GM18499 (cell line): Measurements from ENCODE around the gene MACROH2A1.

Experiments
- ATAC-seq: cut with Tn5 transposase; IDR thresholded peaks from one replicate; pipeline ENCODE4 v1.9.1; 2021; ENCODE audit warnings: moderate number of reproducible peaks; ENCODE audit not compliant: insufficient read depth, unreplicated experiment

Gene MACROH2A1

GRCh38 chr5:135296900-135297816 lies 101.9 kb downstream of the MACROH2A1 start:
- no peak for ATAC-seq

GRCh38 chr5:135295852-135296251 lies 103.2 kb downstream of the MACROH2A1 start:
- no peak for ATAC-seq

- no peak for ATAC-seq
Measured at GRCh38 chr5:135294793-135295192, 104.2 kb downstream of the MACROH2A1 start.

GRCh38 chr5:135289651-135290050 lies 109.4 kb downstream of the MACROH2A1 start:
- no peak for ATAC-seq

- ATAC-seq = no peak
Measured at GRCh38 chr5:135287551-135287950, 111.5 kb downstream of the MACROH2A1 start.
